Neural progenitor cell (in vitro differentiated cells): ENCODE results near the gene DHRS9.

Experiments used
- CTCF ChIP-seq: fragments of 200-600 bp; sonication (generic); IDR thresholded peaks from 2 replicates; pipeline ENCODE4 v1.5.1; 2017; ENCODE audit warnings: antibody characterized with exemption, mild to moderate bottlenecking
- EZH2 ChIP-seq: fragments of 200-600 bp; sonication (generic); IDR thresholded peaks from 2 replicates; pipeline ENCODE4 v1.6.1; 2017; ENCODE audit warnings: antibody characterized with exemption, mild to moderate bottlenecking, moderate library complexity
- EZH2phosphoT487 ChIP-seq: fragments of 200-600 bp; sonication (generic); IDR thresholded peaks from 2 replicates; pipeline ENCODE4 v1.6.1; 2017; ENCODE audit warnings: antibody characterized with exemption

DNA sequence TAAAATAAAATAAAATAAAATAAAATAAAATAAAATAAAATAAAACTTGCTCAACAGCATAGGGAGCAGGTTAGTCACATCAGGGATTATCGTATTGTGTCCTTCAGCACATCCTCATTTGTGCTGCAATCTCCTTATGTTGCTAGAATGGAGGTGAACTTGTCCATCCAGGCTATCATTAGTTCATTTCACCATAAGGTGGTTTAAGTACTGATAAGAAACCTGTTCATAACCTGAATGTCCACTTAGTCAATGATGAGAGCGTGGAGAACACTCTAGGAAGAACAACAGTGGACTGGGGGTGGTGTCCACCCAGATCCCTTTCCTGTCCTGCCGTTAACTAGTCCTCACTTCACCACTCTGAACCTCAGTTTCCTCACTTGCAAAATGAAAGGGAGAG, 21.9 kb downstream of the DHRS9 start:
- TF ChIP-seq CTCF: no peak
- no peak for TF ChIP-seq EZH2
- no peak for TF ChIP-seq EZH2phosphoT487
